RWPE1 (cell line): Measurements from ENCODE around the gene ACBD6.

Source experiments
- CTCF ChIA-PET: fragments of 350-600 bp; sonication (Branson Sonifier 250); formaldehyde crosslinking; extraction: SDS; loops from one replicate; lab custom pipeline; 2021; lab: Yijun Ruan, JAX
- POLR2A ChIA-PET: fragments of 400-600 bp; formaldehyde crosslinking; extraction: SDS; loops from one replicate; lab custom pipeline; 2020; ENCODE audit warnings: antibody characterized with exemption; ENCODE audit not compliant: low non-redundant PET; lab: Yijun Ruan, JAX
- DNase-seq: peaks from one replicate; pipeline ENCODE4 v3.0.0; 2012; ENCODE audit warnings: low spot score
- H3K27ac ChIP-seq: fragments of 450-650 bp; 2 replicates; pipeline ENCODE4 v1.5.1; 2017
- CTCF ChIP-seq: fragments of 450-650 bp; conservative IDR thresholded peaks from 2 replicates; pipeline ENCODE4 v1.5.1; 2017; ENCODE audit warnings: low read depth, mild to moderate bottlenecking

The ACBD6 gene

GRCh38 chr1:180275726-180276125 lies 226.7 kb downstream of the ACBD6 start:
- no peak for DNase-seq
- POLR2A ChIA-PET = no interaction called here
- CTCF ChIA-PET = interaction anchor here (0.6 kb wide), 1 partner anchor 20 kb away, joined by 3 read pairs; no protein-coding TSS in a partner anchor
- no peak for TF ChIP-seq CTCF
- no peak overlapping the region for H3K27ac ChIP-seq

GRCh38 chr1:180274221-180274620 lies 228.2 kb downstream of the ACBD6 start:
- no peak overlapping the region for H3K27ac ChIP-seq
- ChIA-PET CTCF (interaction anchor here (0.8 kb wide), 1 partner anchor 22 kb away, joined by 3 read pairs; no protein-coding TSS in a partner anchor), POLR2A (no interaction called here)
- no peak for TF ChIP-seq CTCF
- DNase-seq = no peak

GRCh38 chr1:180273066-180273465 lies 229.3 kb downstream of the ACBD6 start:
- ChIA-PET CTCF (no interaction called here), POLR2A (no interaction called here)
- no peak for TF ChIP-seq CTCF
- no peak for DNase-seq
- H3K27ac ChIP-seq = no peak overlapping the region

GRCh38 chr1:180272395-180272794 lies 230.0 kb downstream of the ACBD6 start:
- POLR2A ChIA-PET = no interaction called here
- peak overlapping the region; percentile 46; the same call in 1 of the 2 replicates for H3K27ac ChIP-seq
- no peak for DNase-seq
- no peak for TF ChIP-seq CTCF
- CTCF ChIA-PET = no interaction called here

- CTCF ChIA-PET = interaction anchor here (1.0 kb wide), 1 partner anchor 23 kb away, joined by 4 read pairs; no protein-coding TSS in a partner anchor
- peak; percentile 18 for DNase-seq
- POLR2A ChIA-PET = no interaction called here
- peak overlapping the region; percentile 46 for H3K27ac ChIP-seq
- no peak for TF ChIP-seq CTCF
Measured at GRCh38 chr1:180271272-180272255, 230.8 kb downstream of the ACBD6 start.

- CTCF ChIA-PET = interaction anchor here (0.5 to 1.0 kb wide), 5 partner anchors 8 to 1045 kb away, joined by 3 to 4 read pairs (median 4); no protein-coding TSS in a partner anchor
- DNase-seq = no peak
- TF ChIP-seq CTCF = no peak
- POLR2A ChIA-PET = no interaction called here
- H3K27ac ChIP-seq = peak overlapping the region; percentile 46
Measured at GRCh38 chr1:180270530-180271271, 231.7 kb downstream of the ACBD6 start.
